Mesothelial cell of epicardium (in vitro differentiated cells): ENCODE results near the gene PCNX2. TPM values are rescaled to one million over a fixed set of nuclear protein-coding genes. Genes with fewer than 3 reads are reported as not detected.

Experiments
- DNase-seq, 2 experiments: peaks; one replicate each; pipeline ENCODE4 v3.0.0; 2021; ENCODE audit warnings: low spot score in 2 of 2; ENCODE audit not compliant: unreplicated experiment in 2 of 2
- H3K27ac Mint-ChIP-seq: 2 replicates; pipeline ENCODE4 v1.8.0; 2021; ENCODE audit warnings: mixed read lengths
- H3K27me3 Mint-ChIP-seq: 2 replicates; pipeline ENCODE4 v1.8.0; 2021; ENCODE audit warnings: low read depth, mixed read lengths
- H3K36me3 Mint-ChIP-seq: 2 replicates; pipeline ENCODE4 v1.8.0; 2021; ENCODE audit warnings: mixed read lengths
- H3K4me1 Mint-ChIP-seq: 2 replicates; pipeline ENCODE4 v1.8.0; 2021; ENCODE audit warnings: mixed read lengths
- H3K4me3 Mint-ChIP-seq: 2 replicates; pipeline ENCODE4 v1.8.0; 2021; ENCODE audit warnings: mild to moderate bottlenecking, moderate library complexity, mixed read lengths
- H3K9me3 Mint-ChIP-seq: 2 replicates; pipeline ENCODE4 v1.8.0; 2021; ENCODE audit warnings: mixed read lengths
- total RNA-seq: library from RNA; stranded (reverse); gene quantifications from 3 replicates; pipeline ENCODE4 v1.2.1, GENCODE V29; 2021
- TF ChIP-seq, protein P1 (sequence below): fragments of 200-600 bp; sonication (generic); IDR thresholded peaks from one replicate; pipeline ENCODE4 v1.5.0; 2021; ENCODE audit warnings: antibody characterized with exemption; ENCODE audit not compliant: unreplicated experiment

The PCNX2 gene
- total RNA-seq, 1 donor from 2014 or later = 28.4 TPM

DNA sequence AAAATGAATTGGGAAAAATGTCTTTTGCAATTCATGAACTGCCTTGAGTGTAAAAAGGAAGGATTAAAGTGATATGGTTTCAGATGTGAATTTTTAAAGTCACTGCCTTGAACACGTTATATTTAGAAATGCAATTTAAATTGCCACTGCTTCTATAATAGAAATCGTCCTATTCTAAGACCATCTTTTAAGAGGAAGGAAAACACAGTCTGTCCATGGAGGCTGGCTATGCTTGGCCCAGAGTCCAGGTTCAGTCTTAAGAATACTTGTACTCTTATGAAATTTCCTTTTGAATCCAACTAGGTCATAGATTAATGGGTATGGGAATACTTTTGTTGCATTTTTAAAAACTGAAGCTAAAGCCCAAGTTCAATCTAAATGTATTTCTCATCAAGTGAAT, 86.0 kb downstream of the PCNX2 start:
- Mint-ChIP-seq H3K4me1 (no peaks in the 10 kb centered on the region), H3K27ac (no peak overlapping the region), H3K4me3 (no peak overlapping the region), H3K9me3 (no peaks in the 10 kb centered on the region), H3K27me3 (peaks cover 2% of the 10 kb centered on the region), H3K36me3 (peaks cover 8% of the 10 kb centered on the region)
- TF ChIP-seq, protein P1, sequence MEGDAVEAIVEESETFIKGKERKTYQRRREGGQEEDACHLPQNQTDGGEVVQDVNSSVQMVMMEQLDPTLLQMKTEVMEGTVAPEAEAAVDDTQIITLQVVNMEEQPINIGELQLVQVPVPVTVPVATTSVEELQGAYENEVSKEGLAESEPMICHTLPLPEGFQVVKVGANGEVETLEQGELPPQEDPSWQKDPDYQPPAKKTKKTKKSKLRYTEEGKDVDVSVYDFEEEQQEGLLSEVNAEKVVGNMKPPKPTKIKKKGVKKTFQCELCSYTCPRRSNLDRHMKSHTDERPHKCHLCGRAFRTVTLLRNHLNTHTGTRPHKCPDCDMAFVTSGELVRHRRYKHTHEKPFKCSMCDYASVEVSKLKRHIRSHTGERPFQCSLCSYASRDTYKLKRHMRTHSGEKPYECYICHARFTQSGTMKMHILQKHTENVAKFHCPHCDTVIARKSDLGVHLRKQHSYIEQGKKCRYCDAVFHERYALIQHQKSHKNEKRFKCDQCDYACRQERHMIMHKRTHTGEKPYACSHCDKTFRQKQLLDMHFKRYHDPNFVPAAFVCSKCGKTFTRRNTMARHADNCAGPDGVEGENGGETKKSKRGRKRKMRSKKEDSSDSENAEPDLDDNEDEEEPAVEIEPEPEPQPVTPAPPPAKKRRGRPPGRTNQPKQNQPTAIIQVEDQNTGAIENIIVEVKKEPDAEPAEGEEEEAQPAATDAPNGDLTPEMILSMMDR = no peak
- DNase-seq = no peak

DNA sequence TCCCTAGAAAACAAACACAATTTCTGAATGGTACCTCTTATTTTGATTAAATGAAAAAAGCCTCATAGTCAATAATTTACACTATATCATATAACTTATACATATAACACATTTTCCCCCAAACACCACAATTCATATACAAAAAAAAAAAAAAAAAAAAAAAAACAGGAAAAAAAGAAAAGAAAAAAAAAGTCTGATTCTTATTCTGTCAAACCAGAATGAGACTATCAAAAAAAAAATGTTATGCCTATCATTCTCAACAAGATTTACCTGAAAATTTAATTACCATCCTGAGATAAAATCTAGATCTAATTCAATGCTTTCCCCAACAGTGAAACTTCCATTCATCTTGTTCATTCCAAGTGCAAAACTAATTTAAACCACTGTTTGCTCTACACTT, 86.8 kb downstream of the PCNX2 start:
- Mint-ChIP-seq H3K4me1 (no peaks in the 10 kb centered on the region), H3K36me3 (peaks cover 8% of the 10 kb centered on the region), H3K4me3 (no peak overlapping the region), H3K27ac (no peak overlapping the region), H3K9me3 (no peaks in the 10 kb centered on the region), H3K27me3 (peaks cover 2% of the 10 kb centered on the region)
- TF ChIP-seq, protein P1 = no peak
- no peak for DNase-seq

DNA sequence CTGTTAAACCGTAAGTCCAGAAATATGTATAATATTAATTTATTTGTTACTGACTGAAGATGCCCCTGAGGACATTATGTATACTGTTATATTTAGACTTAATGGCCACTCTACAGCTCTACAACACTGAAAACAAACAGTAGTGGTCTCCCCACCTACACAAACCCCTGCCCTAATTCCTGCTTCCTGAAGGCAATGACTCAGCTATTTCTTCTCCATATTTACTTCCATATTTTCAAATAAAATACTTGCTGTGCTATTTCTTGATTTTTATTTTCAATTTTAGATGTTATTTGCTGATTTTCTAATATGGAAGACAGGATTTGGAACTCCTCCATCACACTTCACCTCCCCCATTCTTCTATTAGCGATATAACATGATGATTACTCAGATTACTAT, 97.6 kb downstream of the PCNX2 start:
- no peak overlapping the region for H3K4me3 Mint-ChIP-seq
- peaks cover 10% of the 10 kb centered on the region for H3K4me1 Mint-ChIP-seq
- H3K27me3 Mint-ChIP-seq = no peaks in the 10 kb centered on the region
- H3K27ac Mint-ChIP-seq = no peak overlapping the region
- DNase-seq = no peak
- H3K36me3 Mint-ChIP-seq = peaks cover 44% of the 10 kb centered on the region
- TF ChIP-seq, protein P1 = no peak
- peaks cover 20% of the 10 kb centered on the region for H3K9me3 Mint-ChIP-seq

- peaks cover 20% of the 10 kb centered on the region for H3K9me3 Mint-ChIP-seq
- no peak overlapping the region for H3K27ac Mint-ChIP-seq
- DNase-seq = no peak
- peaks cover 40% of the 10 kb centered on the region for H3K36me3 Mint-ChIP-seq
- TF ChIP-seq, protein P1 = no peak
- peaks cover 11% of the 10 kb centered on the region for H3K4me1 Mint-ChIP-seq
- no peaks in the 10 kb centered on the region for H3K27me3 Mint-ChIP-seq
- H3K4me3 Mint-ChIP-seq = no peak overlapping the region
These were observed 101.8 kb downstream of the PCNX2 start for GRCh38 chr1:233193741-233194140.

DNA sequence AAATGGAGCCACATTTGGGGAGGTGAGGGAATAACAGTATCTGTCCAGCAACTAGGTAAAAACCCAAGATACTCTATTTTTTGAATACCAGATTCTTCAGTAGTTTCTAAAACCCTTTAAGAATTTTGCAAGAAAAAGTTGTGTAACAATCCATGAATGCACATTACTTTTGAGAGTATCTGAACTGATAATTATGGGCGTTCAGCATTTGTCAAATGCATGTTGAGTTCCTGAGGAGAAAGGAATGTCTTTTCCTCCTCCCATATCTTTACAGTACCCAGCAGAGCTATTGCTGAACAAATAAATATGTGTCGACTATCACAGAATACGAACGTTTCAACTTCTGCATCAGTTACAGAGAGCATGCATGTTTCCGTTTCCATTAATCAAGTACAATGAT, 104.5 kb downstream of the PCNX2 start:
- H3K4me1 Mint-ChIP-seq = peaks cover 12% of the 10 kb centered on the region
- H3K36me3 Mint-ChIP-seq = peaks cover 23% of the 10 kb centered on the region
- H3K4me3 Mint-ChIP-seq = no peak overlapping the region
- no peaks in the 10 kb centered on the region for H3K27me3 Mint-ChIP-seq
- TF ChIP-seq, protein P1 = no peak
- peak overlapping the region; percentile 78 for H3K27ac Mint-ChIP-seq
- DNase-seq = no peak
- H3K9me3 Mint-ChIP-seq = peaks cover 13% of the 10 kb centered on the region

DNA sequence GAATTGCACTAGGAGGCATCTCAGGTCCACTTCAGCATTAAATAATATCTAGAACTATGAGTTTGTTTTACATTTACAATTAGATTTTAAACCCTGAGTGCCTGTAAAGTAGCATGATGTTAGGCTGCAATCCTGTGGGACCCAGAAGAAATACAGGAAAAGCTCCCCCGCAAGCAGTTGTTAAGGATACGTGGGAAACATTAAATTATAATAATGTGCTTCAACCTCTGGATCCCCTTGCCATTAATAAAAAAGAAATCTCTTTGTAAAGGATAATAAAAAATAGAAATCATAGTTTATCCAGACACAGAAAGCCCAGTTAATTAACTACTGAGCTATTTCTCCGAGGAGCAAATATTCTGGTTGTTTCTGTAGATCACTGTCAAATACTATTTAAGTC, 106.0 kb downstream of the PCNX2 start:
- H3K4me1 Mint-ChIP-seq = peaks cover 15% of the 10 kb centered on the region
- no peak overlapping the region for H3K4me3 Mint-ChIP-seq
- TF ChIP-seq, protein P1 = no peak
- no peak for DNase-seq
- no peaks in the 10 kb centered on the region for H3K27me3 Mint-ChIP-seq
- H3K36me3 Mint-ChIP-seq = peaks cover 13% of the 10 kb centered on the region
- no peak overlapping the region for H3K27ac Mint-ChIP-seq
- H3K9me3 Mint-ChIP-seq = peaks cover 9% of the 10 kb centered on the region
